ENCODE measurements around the gene KRT10. TPM values are rescaled to one million over a fixed set of nuclear protein-coding genes. Genes with fewer than 3 reads are reported as not detected.
"Not testable (repeated sequence)": the region's sequence is repeated elsewhere in the genome, so short reads cannot be mapped to it uniquely, and the experiment has no call there.

Gene KRT10
- total RNA-seq, 3 donors from 2014 or later (not counting 1 experiment from before 2014, with no cell fraction given), result 23.6 to 35.9 (median 25.5) TPM

DNA sequence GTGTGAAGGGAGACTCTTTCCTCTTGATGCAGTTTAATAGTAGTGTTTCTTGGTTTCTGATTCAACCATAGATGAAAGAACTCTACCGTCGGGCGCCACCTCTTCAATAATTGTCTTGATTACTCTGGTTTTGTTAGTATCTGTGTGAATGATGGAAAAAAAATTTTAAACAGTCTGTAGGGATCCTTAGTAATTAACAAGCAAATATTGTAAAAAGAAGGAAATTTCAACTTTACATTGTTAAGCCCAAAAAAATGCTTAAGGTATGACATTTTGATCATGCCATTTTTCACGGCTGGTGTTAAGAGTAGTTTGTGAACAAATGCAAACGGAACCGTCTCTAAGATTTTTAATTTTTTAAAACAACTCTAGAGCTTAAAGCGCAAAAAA is 4.1 kb downstream of the KRT10 start:
- Mint-ChIP-seq H3K9me3 (peaks cover 4 to 5% of the 10 kb centered on the region in 2 donors), H3K36me3 (peaks cover 11% of the 10 kb centered on the region), H3K27ac (peak overlapping the region; percentile 88 to 94), H3K4me1 (peaks cover 11 to 19% of the 10 kb centered on the region in 2 donors), H3K27me3 (ENCODE audit: low read depth in 2 of 2) (peaks cover 17 to 27% of the 10 kb centered on the region in 2 donors), H3K4me3 (peak overlapping the region; percentile 98)
- no peak for ATAC-seq
- peaks cover 7% of the 10 kb centered on the region for H3K27me3 ChIP-seq (ENCODE audit: control insufficient read depth, insufficient read depth, low read length)
- peaks cover 3% of the 10 kb centered on the region for H3K4me1 ChIP-seq (ENCODE audit: control insufficient read depth, insufficient read depth, low read length)
- peak overlapping the region; percentile 83 for H3K27ac ChIP-seq (ENCODE audit: low read length)
- H3K36me3 ChIP-seq (ENCODE audit: control insufficient read depth, insufficient read depth, low read length), result peaks cover 4% of the 10 kb centered on the region
- no peak for TF ChIP-seq CTCF (IDR thresholded peaks at IDR 0.05)
- WGBS (ENCODE audit: insufficient coverage), result 17% methylated on average over 6 of the region's 7 CpGs
- intact Hi-C loops (cut with micrococcal nuclease), result no loop called here
- H3K4me3 ChIP-seq (ENCODE audit: low read length), result peak overlapping the region; percentile 85
- H3K9me3 ChIP-seq (ENCODE audit: control insufficient read depth, insufficient read depth, low read length), result no peaks in the 10 kb centered on the region
- no peak for DNase-seq

DNA sequence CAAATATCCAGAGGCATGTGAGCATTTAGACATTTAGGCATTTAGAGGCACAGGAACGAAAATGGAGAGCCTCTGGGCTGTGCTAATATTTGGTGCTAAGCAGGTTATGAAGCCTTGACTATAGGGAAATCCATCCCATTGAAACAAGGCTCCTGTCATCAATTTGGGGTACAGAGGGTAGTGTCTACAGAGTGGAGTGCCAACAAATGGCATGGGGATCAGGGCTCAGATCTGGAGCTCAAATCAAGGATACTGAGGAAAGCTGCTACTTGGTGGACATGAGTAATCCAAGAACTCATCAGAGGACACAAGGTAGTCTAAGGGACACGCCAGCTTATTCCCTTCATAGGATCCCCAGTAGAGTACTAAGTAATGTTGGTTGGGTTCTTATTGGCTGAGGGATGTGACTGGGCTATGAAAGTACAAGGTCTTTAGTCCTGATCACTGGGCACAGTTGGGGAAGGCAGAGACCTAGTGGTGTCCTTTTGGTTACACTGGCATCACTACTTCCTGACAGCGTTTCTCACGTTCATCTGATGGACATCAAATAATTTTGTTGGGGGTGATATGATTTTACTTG is 5.2 kb downstream of the KRT10 start:
- DNase-seq (no peak), ATAC-seq (no peak)
- intact Hi-C loops (cut with micrococcal nuclease), result no loop called here
- Histone ChIP-seq H3K27ac (ENCODE audit: low read length) (no peak overlapping the region), H3K9me3 (ENCODE audit: control insufficient read depth, insufficient read depth, low read length) (no peaks in the 10 kb centered on the region), H3K36me3 (ENCODE audit: control insufficient read depth, insufficient read depth, low read length) (peaks cover 4% of the 10 kb centered on the region), H3K4me3 (ENCODE audit: low read length) (no peak overlapping the region), H3K4me1 (ENCODE audit: control insufficient read depth, insufficient read depth, low read length) (peaks cover 3% of the 10 kb centered on the region), H3K27me3 (ENCODE audit: control insufficient read depth, insufficient read depth, low read length) (peaks cover 17% of the 10 kb centered on the region)
- no peak for TF ChIP-seq CTCF (IDR thresholded peaks at IDR 0.05)
- Mint-ChIP-seq H3K27me3 (ENCODE audit: low read depth in 2 of 2) (peaks cover 22 to 30% of the 10 kb centered on the region in 2 donors), H3K9me3 (peaks cover 4 to 5% of the 10 kb centered on the region in 2 donors), H3K4me1 (peaks cover 11 to 19% of the 10 kb centered on the region in 2 donors), H3K36me3 (peaks cover 11% of the 10 kb centered on the region), H3K27ac (peak overlapping the region in 1 of 2 donors; percentile 94), H3K4me3 (peak overlapping the region; percentile 98)
- 97% methylated on average over 4 of the region's 4 CpGs for WGBS (ENCODE audit: insufficient coverage)

DNA sequence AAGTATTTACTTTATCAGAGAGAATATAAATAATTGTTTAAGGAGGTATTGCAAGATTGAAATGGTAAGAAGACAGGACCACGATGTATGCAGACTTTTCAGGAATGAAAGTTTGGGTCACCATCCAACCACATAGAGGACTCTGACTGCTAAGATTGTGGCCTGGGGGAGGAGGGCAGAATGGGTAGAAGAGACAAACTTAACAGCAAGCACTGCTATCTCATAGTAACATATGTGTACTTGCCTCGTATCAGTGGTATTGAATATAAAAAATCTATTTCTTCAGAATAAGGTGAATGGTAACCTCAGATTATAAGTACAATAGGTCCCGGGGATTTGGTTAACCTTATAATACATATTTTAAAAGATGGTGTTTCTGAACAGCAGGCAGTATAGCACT is 5.8 kb downstream of the KRT10 start:
- peaks cover 22% of the 10 kb centered on the region for H3K27me3 ChIP-seq (ENCODE audit: control insufficient read depth, insufficient read depth, low read length)
- TF ChIP-seq CTCF (IDR thresholded peaks at IDR 0.05), result no peak
- DNase-seq (no peak), ATAC-seq (no peak)
- Mint-ChIP-seq H3K4me3 (peak overlapping the region; percentile 98), H3K9me3 (peaks cover 4 to 5% of the 10 kb centered on the region in 2 donors), H3K27me3 (ENCODE audit: low read depth in 2 of 2) (peaks cover 26 to 31% of the 10 kb centered on the region in 2 donors), H3K27ac (peak overlapping the region in 1 of 2 donors; percentile 94), H3K36me3 (peaks cover 11% of the 10 kb centered on the region), H3K4me1 (peaks cover 11 to 19% of the 10 kb centered on the region in 2 donors)
- no peak overlapping the region for H3K4me3 ChIP-seq (ENCODE audit: low read length)
- H3K4me1 ChIP-seq (ENCODE audit: control insufficient read depth, insufficient read depth, low read length), result peaks cover 3% of the 10 kb centered on the region
- no peak overlapping the region for H3K27ac ChIP-seq (ENCODE audit: low read length)
- H3K36me3 ChIP-seq (ENCODE audit: control insufficient read depth, insufficient read depth, low read length), result peaks cover 4% of the 10 kb centered on the region
- intact Hi-C loops (cut with micrococcal nuclease), result no loop called here
- no peaks in the 10 kb centered on the region for H3K9me3 ChIP-seq (ENCODE audit: control insufficient read depth, insufficient read depth, low read length)
- WGBS (ENCODE audit: insufficient coverage), result 100% methylated on average over 1 of the region's 3 CpGs

GRCh38 chr17:40815381-40815780 is 7.0 kb downstream of the KRT10 start:
- Mint-ChIP-seq H3K9me3 (peaks cover 4 to 5% of the 10 kb centered on the region in 2 donors), H3K4me3 (no peak overlapping the region), H3K36me3 (peaks cover 11% of the 10 kb centered on the region), H3K4me1 (peaks cover 11 to 19% of the 10 kb centered on the region in 2 donors), H3K27ac (no peak overlapping the region), H3K27me3 (ENCODE audit: low read depth in 2 of 2) (peaks cover 35 to 42% of the 10 kb centered on the region in 2 donors)
- Histone ChIP-seq H3K27me3 (ENCODE audit: control insufficient read depth, insufficient read depth, low read length) (peaks cover 30% of the 10 kb centered on the region), H3K36me3 (ENCODE audit: control insufficient read depth, insufficient read depth, low read length) (peaks cover 4% of the 10 kb centered on the region), H3K27ac (ENCODE audit: low read length) (no peak overlapping the region), H3K4me1 (ENCODE audit: control insufficient read depth, insufficient read depth, low read length) (peaks cover 3% of the 10 kb centered on the region), H3K9me3 (ENCODE audit: control insufficient read depth, insufficient read depth, low read length) (no peaks in the 10 kb centered on the region), H3K4me3 (ENCODE audit: low read length) (no peak overlapping the region)
- ATAC-seq, result no peak
- no peak for DNase-seq
- WGBS (ENCODE audit: insufficient coverage), result 100% methylated on average over 1 of the region's 1 CpG
- TF ChIP-seq CTCF (IDR thresholded peaks at IDR 0.05), result no peak
- intact Hi-C loops (cut with micrococcal nuclease), result no loop called here

- H3K9me3 ChIP-seq (ENCODE audit: control insufficient read depth, insufficient read depth, low read length); intact Hi-C loops (cut with micrococcal nuclease); ATAC-seq; H3K36me3 ChIP-seq (ENCODE audit: control insufficient read depth, insufficient read depth, low read length); H3K27ac Mint-ChIP-seq; DNase-seq; H3K9me3 Mint-ChIP-seq; H3K27ac ChIP-seq (ENCODE audit: low read length); H3K4me3 ChIP-seq (ENCODE audit: low read length); H3K4me1 ChIP-seq (ENCODE audit: control insufficient read depth, insufficient read depth, low read length); H3K4me3 Mint-ChIP-seq: not testable (repeated sequence)
- H3K27me3 Mint-ChIP-seq (ENCODE audit: low read depth in 2 of 2), result peaks cover 42 to 49% of the 10 kb centered on the region in 2 donors
- WGBS (ENCODE audit: insufficient coverage), result 100% methylated on average over 2 of the region's 3 CpGs
- H3K27me3 ChIP-seq (ENCODE audit: control insufficient read depth, insufficient read depth, low read length), result peaks cover 35% of the 10 kb centered on the region
- peaks cover 11 to 15% of the 10 kb centered on the region in 2 donors for H3K4me1 Mint-ChIP-seq
- H3K36me3 Mint-ChIP-seq, result peaks cover 11% of the 10 kb centered on the region
Measured at GRCh38 chr17:40814657-40815056, 7.8 kb downstream of the KRT10 start.
